GM18873 (cell line): ENCODE results near the gene IRF2.
"Not testable (repeated sequence)": the region's sequence is repeated elsewhere in the genome, so short reads cannot be mapped to it uniquely, and the experiment has no call there.

Experiments
- ATAC-seq: cut with Tn5 transposase; IDR thresholded peaks from one replicate; pipeline ENCODE4 v1.9.1; 2021; ENCODE audit warnings: mild to moderate bottlenecking, moderate library complexity, moderate number of reproducible peaks; ENCODE audit not compliant: unreplicated experiment, low FRiP score

IRF2 gene

DNA sequence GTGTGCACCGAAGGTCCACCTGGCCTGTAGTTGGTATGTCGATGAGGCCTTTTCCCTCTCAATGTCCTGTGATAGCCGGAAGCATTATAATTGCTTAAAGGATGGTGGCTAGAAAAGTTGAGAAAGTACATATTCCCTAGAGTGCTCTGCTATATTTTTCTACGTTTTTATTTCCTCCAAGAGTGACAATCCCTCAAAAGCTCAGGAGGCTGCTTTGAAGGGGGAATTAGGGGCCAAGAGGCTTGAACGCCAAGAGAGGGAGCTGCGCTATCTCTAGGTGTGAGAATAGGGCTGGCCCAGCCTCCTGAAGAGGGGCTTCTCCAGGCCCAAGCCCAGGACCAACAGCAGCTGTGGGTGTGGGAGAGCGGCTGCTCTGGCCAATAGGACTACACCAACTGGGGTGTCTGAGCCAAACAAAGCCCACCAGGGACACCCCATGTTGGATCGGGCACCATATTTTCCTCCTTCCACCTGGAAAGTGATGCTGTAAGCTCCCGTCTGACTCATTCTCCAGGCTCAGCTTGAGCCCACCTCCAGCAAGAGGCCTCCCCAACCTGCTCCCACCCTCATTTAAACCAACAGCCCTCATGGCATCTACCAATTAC is 124.0 kb downstream of the IRF2 start:
- no peak for ATAC-seq

GRCh38 chr4:184349283-184350039 is 124.9 kb downstream of the IRF2 start:
- ATAC-seq, result no peak

DNA sequence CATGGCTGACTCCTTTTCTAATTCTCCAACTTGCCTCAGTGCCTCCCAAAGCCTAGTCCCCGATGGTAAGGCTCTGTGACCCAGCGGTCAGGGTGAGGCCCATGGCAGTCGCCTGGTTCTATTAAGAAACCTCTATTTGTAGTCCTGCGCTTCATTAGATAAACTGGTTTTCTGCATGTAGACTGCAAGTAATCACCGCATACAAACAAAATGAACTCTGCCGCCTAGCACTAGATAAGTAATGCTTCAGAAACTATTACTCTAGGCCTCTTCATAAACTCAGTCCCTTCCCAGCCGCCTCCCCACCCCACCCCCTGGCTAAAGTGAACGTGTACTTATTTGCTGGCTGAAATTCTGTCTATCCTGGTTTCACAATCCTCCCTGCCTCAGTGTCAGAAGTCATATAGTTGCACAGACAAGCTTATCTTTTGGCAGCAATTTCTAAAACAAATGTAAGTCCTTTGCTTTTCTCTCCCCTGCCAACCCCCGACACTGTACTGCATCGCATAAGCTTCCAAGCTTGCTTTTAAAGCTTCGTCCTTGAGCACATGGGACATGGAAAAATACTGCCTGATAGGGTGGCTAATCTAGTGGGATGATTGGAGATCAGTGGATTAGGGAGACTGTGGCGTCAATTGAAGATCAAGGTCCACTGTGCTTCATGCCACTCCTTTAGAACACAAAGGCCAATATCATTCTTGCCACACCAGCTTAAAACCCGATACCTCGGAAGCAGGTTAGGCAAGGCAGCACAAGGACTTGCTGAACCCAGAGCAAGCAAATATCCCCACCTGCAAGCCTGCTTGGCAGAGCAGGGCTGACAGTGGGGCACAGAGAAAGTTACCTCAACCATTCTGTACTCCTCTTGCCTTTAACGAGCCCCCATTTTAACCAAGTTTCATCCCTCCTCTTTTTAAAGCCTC is 125.8 kb downstream of the IRF2 start:
- ATAC-seq, result no peak

DNA sequence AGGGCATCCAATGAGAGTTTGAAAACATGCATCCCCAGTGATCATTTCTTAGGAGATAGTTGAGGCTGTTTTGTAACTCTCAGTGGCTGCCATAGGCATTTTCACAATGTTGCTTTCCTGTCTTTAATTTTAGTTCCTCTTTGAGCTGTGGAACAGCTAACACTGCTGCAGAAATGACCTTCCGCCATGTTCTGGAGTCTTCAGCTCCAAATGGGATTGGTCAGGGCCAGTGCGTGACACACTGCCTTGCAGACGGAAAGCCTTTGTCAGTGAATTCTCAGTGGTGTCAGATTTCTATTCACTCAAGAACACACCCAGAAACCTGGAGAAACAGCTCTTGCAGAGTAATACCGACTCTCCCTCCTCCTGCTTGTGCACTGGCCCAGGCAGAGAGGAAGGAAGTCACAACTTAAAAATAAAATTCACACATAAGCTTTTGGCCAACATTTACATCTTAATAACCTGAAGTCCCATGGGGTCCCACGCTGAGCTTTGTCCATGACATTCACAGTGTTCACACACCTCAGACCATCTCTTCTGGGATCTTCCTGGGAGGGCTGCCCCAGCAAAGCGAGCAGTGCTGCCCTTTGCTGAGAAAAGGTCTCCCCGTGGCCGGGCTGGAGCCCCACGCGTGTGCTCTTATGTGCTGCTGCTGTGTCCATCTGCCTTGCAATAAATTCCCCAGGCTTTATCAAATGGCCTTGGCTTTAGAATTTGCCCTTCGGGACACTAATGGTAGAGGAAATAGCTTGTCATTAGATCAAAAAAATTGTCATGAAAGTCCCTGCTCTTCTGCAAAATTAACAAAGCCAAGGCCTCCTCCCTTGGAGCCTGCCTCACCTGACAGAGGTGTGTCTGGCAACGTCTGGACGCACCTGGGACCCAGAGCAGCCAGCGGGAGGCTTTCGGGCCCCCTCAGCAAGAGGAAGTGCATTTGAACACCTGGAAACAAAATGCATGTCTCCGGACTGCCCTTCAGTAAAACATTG is 126.8 kb downstream of the IRF2 start:
- peak; percentile 66 for ATAC-seq

DNA sequence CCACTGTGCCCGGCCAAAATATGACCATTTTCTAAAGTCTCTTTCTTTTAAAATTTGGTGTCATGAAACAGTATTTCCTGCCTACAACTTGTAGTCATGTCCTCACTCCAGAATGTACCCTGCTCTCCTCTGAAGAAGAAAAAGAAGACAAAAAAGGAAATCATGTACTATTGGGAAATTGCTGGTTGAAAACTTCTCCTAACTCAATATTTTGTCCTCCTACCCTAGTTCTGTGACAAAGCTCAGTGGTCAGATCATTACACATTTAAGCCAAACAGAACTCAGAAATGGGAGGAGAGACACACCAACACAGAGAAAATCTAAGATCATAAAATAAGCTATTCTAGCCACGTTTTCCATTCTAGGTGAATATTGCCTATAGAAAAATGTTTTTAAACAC is 127.7 kb downstream of the IRF2 start:
- no peak for ATAC-seq

DNA sequence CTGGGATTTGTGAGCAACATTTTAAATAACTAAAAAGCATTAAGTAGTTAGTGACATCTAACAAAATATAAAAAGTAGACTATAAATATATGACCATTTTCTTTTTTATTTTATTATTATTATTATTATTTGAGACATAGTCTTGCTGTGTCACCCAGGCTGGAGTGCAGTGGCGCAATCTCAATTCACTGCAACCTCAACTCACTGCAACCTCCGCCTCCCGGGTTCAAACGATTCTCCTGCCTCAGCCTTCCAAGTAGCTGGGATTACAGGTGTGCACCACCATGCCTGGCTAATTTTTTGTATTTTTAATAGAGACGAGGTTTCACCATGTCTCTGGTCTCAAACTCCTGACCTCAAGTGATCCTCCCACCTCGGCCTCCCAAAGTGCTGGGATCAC is 128.1 kb downstream of the IRF2 start:
- not testable (repeated sequence) for ATAC-seq

DNA sequence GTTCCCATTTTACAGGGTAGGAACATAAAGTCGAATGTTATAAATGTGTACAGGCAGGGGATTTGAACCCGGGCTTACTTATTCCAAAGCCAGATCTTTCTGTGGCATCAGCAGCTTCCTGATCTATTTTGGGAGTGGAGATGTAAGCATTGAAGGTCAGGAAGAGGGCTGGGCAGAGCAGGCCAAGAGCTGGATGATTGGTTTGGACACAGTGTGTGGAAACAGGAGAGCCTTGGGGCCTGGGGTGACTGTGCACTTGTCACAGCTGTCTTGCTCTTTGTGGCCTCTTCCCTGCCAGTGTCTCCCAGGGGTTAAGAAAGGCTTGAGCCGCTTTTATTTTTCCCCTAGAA is 128.8 kb downstream of the IRF2 start:
- ATAC-seq, result no peak

DNA sequence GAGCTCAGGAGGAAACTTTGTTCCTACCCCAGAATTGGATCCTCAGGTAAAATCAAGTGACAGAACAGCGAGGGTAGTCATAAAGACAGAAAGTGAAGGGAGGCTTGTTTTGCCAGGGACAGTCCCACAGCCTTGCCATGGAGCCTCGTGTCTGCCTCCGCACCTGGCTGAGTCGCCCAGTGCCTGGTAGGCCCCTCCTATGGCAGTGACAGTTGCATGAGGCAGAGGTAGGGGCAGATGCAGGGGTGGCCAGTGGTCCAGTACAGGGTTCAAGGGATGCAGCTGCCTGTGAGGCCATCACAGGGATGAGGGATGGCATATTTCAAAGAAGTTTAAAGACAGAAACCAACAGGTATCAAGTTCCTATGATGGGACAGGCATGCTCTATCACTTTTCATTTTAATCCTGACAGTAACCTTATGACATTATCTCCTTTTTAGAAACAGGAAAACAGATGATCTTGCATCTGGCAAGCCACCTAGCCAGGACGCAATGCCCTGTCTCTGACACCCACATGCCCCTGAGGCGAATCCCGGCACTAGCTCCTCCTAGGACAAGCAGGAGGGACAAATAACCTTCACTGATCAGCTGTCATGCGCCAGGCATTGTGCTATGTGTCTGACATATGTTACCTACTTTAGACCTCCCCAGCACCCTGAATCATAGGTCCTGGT is 129.3 kb downstream of the IRF2 start:
- ATAC-seq, result no peak

DNA sequence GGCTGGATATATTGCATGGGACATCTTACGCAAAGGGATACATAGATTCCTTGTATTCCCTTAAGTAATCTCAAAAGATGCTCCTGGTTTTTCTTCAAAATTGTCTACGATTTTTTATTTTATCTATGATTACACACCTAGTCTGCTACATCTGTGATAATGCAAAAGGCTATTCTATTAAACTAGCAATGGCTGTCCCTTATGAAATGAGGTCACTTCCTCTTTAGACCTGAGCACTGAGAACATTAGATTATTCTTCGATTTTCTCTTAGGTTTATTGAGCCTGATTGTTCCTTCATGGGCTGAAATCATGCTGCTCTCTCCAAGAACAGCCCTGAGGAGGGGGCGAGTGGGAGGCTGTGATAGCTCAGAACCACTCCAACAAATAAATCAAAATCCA is 129.9 kb downstream of the IRF2 start:
- ATAC-seq, result no peak

DNA sequence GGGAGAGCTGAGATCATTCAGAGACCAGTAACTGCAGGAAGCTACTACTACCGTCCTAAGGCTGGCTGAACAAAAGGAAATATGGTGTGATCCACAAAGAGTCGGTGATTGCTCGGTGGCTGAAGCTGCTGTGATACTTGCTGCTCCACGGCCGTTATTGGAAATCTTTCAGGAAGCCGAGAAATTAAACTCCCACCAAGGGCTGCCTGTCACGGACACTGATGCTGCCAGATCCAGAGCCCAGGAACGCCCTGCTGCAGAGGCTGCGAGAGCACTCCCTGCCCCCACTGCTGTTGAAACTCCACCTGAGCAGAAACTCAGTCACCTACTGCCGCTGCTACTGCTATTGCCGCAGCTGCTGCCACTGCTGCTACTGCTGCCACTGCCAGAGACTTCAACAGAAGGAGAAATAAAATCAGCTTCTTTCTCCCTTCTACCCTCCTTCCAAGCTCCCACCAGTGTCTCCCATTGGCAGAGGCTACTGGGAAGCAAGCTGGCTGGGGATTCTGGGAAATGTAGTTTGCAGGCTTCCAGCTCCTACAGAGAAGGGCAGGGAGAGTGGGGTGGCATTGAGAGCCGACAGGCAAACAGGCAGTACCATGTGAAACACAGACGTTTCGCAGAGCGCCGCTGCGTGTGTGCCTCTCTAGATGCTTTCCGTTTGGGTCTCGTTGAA is 130.7 kb downstream of the IRF2 start:
- ATAC-seq, result peak; percentile 42

DNA sequence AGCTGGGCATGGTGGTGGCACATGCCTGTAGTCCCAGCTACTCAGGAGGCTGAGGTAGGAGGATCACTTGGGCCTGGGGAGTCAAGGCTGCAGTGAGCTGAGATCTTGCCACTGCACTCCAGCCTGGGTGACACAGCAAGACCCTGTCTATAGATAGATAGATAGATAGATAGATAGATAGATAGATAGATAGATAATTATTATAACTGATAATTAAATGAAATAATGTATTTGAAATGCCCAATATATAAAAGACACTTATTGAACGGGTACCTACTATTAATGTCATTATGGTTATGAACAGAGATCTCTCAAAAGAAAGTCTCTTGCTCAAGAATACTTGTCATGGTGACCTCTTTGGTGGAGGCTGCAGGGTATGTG is 131.5 kb downstream of the IRF2 start:
- not testable (repeated sequence) for ATAC-seq

DNA sequence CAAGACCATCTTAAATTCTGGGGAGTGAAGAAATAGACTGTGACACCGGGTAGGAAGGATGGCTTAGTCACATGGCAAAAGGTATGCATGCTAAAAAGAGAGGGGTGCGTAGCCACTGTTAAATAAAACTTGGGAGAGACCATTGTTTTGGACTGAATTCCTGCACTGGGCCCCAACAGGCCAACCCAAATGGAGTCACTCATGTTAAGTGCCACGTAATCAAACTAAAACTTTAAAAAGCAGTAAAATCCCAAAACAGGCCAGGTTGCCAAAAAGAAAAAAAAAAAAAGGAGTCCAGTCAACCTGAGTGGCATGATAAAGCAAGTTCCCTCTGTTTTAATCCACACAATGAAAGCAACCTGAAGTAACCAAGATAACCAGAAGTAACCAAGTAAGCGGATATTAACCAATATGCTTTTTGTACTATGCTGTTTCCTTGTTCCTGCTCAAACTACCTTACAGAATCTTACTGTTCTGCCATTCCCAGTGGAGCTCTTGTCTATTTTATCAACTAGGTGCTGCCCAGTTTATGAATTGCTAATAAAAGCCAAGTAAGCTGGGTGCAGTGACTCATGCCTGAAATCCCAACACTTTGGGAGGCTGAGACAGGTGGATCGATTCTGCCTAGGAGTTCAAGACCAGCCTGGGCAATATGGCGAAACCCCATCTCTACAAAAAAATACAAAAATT is 132.0 kb downstream of the IRF2 start:
- ATAC-seq, result no peak

- not testable (repeated sequence) for ATAC-seq
Observed at GRCh38 chr4:184339398-184340193, 134.8 kb downstream of the IRF2 start.

GRCh38 chr4:184337907-184338306 is 136.4 kb downstream of the IRF2 start:
- ATAC-seq, result no peak
